AML-193 (cell line): ENCODE data around the gene MECP2.
"Not testable (repeated sequence)": the region's sequence is repeated elsewhere in the genome, so short reads cannot be mapped to it uniquely, and the experiment has no call there.

Source experiments
- DNase-seq, 2 experiments: peaks; one replicate each; lab custom pipeline; 2025; lab: John Stamatoyannopoulos, UW

MECP2 gene

DNA sequence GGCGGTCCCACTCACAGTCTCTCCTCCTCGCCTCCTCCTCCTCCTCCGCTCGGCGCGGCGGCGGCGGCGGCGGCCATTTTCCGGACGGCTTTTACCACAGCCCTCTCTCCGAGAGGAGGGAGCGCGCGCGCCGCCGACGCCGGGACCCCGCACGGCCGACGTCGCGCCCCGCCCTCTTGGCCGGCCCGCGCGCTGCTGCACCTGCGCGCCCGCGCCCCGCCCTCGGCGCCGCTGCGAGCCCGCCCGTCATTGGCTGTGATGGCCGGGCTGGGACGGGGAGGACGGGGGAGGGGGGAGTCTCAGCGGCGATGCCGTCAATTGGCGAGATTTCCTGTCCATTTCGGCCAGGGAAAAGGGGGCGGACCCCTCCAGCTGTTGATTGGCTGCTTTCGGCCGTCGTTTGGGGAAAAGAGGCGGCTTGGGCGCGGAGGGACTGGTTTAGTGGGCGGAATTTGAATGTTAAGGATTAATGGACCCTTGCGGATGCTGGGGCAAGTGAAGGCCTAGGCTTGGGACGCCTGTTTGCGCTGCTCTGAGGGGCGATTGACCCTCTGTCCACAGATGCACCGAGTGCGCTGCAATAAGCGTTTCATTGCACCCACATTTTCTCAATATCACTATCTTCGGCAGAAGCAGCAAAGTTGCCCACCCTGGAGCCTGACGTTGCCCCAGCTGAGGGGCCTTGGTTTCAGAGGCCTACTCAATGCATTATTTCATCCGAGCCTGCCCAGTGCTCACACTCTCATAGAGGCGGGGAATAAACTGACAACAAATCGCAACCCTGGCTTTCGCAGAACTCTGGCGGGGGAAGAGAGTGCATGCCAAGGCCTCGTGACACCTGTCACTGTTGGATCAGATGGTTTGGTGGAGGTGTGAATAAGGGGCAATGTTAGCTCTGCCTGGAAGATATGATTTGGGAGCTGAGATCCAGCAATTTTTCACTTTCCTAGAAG is at the start of gene MECP2:
Gene MECP2 (minus strand): TSS at position 129 of the 953 bp plus-strand sequence.
- peak; percentile 75 for DNase-seq

- not testable (repeated sequence) for DNase-seq
Measured at GRCh38 chrX:154144010-154144409, 46.5 kb upstream of the MECP2 start, which contains the start of gene OPN1LW. Gene OPN1LW, plus strand, starts transcription at chrX:154144243. Its CDS starts 41 bp downstream, at chrX:154144284.

DNA sequence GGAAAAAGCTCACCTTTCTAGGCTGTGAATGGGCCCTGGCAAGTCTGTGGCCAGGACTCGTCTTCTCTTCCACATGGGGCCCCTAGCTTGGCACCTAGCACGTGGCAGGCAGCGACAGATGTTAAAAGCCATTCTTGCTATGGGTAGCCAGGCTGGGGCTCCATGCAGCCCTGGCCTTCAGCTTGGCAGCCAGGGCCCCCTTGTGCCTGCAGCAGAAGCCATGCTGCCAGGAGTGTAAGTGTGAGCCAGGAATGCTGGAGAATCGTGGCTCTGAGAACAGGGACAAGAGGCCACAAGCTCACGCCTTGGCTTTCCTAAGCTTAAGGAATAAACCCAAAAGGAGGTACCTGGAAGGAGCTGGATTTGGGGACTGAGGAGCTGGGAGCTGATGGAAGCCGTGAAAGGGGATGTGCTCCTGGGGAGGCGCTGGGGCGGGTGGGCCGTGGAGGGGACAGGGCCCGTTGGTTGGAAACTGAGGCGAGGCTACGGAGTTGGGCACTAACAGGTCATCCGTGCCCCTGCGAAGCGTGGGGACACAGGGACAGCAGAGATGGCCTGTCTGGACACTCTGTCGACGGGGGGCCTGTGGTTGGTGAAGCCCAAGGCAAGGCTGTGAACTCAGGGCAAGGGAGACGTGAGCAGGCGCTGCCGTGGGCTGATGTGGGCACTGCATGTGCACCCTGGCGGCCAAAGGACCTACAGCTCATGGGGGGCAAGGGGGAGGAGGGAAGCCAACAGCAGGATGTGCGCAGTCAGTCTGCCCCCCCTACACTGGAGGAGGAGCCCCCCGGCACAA is 45.6 kb upstream of the MECP2 start:
- no peak for DNase-seq

DNA sequence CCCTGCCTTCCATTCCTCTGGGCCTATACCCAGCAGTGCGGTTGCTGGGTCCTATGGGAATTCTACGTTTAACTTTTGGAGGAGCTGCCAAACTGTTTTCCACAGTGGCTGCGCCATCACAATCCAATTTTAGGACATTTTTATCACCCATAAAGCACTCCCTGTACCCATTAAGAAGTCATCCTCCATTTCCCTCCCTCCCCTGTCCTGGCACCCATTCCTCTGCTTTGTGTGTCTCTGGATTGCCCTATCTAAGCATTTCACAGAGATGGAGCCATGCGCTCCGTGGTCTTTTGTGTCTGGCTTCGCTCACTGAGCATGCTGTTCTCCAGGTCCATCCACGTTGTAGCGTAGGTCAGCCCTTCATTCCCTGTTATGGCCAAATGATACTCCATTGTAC is 44.9 kb upstream of the MECP2 start:
- no peak for DNase-seq

- no peak for DNase-seq
Measured at GRCh38 chrX:154140742-154141141, 43.2 kb upstream of the MECP2 start.

DNA sequence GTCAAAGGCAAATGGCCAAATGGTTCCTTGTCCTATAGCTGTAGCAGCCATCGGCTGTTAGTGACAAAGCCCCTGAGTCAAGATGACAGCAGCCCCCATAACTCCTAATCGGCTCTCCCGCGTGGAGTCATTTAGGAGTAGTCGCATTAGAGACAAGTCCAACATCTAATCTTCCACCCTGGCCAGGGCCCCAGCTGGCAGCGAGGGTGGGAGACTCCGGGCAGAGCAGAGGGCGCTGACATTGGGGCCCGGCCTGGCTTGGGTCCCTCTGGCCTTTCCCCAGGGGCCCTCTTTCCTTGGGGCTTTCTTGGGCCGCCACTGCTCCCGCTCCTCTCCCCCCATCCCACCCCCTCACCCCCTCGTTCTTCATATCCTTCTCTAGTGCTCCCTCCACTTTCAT is 42.7 kb upstream of the MECP2 start:
- DNase-seq, result no peak

DNA sequence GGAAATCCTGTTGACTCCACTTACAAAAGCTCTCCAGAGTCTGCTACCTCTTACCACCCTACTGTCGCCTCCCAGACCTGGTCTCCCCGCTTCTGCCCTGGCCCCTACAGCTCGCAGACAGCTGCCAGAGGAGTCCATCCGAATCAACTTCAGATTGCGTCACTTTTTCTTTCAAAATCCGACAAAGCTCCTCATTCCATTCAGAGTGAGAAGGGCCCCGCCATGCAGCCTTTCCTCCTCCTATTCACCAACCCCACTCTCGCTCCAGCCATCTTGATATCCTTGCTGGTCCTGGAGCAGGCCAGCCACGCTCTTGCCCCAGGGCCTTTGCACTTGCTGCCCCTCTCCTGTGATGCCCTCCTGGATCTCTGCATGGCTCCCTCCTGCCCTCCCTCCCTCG is 41.3 kb upstream of the MECP2 start:
- DNase-seq, result no peak

- peak; percentile 15 to 24 for DNase-seq
Measured at GRCh38 chrX:154136627-154137161, 39.2 kb upstream of the MECP2 start.

- DNase-seq, result no peak
Measured at GRCh38 chrX:154135458-154136229, 38.1 kb upstream of the MECP2 start.

- no peak for DNase-seq
Measured at GRCh38 chrX:154132366-154132765, 34.8 kb upstream of the MECP2 start.

- DNase-seq, result no peak
Measured at GRCh38 chrX:154131955-154132354, 34.4 kb upstream of the MECP2 start.

GRCh38 chrX:154126101-154126500 is 28.6 kb upstream of the MECP2 start:
- no peak for DNase-seq

GRCh38 chrX:154125391-154126040 is 28.0 kb upstream of the MECP2 start:
- DNase-seq, result no peak

GRCh38 chrX:154123241-154124219 is 26.0 kb upstream of the MECP2 start:
- DNase-seq, result no peak

DNA sequence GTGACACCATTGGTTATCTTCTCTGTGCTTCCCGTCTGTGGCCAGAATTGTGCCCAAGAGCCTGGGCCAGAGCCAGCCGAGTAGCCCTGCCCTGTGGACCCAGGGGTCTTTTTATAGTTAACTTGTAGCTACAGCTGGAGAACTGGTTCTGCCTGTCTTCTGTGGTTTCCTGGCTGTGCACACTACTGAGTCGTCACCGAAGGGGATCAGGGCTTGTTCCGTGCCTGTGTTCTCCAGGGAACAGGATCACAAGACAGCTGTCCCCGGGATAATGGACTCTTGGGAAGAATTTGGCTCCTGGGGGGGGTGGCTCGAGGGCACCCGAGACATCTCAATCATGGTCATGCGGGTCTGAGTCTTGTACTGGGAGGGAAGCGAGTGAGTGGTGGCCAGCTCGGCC is 24.4 kb upstream of the MECP2 start:
- no peak for DNase-seq

GRCh38 chrX:154121207-154121606 is 23.7 kb upstream of the MECP2 start:
- DNase-seq, result no peak

GRCh38 chrX:154120567-154120966 is 23.1 kb upstream of the MECP2 start:
- no peak for DNase-seq

GRCh38 chrX:154117566-154117965 is 20.0 kb upstream of the MECP2 start:
- no peak for DNase-seq

- no peak for DNase-seq
Measured at GRCh38 chrX:154116426-154117211, 19.1 kb upstream of the MECP2 start.
